ENCODE results near the gene MMP24.

Gene MMP24

DNA sequence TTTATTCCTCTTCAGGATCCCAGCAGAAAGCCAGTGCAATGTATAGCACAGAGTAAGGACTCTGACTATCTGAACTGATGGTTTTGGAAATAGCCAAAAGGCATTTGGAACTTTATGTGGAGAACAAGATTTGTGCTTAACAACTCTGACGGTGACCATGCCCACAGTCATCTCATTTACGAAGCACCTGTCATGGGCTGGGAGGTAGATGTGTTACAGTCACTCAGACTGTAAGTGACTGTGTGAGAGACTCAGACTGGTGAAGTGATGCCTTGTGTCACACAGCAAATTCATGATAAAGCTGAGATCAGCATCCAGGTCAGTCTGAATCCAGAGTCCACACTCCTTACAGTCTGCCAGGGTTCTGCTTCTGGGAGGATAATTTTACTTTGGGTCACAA, 89.6 kb downstream of the MMP24 start:
- H3K4me1 ChIP-seq (ENCODE audit: insufficient read depth, low read length, severe bottlenecking), result no peaks in the 10 kb centered on the region

DNA sequence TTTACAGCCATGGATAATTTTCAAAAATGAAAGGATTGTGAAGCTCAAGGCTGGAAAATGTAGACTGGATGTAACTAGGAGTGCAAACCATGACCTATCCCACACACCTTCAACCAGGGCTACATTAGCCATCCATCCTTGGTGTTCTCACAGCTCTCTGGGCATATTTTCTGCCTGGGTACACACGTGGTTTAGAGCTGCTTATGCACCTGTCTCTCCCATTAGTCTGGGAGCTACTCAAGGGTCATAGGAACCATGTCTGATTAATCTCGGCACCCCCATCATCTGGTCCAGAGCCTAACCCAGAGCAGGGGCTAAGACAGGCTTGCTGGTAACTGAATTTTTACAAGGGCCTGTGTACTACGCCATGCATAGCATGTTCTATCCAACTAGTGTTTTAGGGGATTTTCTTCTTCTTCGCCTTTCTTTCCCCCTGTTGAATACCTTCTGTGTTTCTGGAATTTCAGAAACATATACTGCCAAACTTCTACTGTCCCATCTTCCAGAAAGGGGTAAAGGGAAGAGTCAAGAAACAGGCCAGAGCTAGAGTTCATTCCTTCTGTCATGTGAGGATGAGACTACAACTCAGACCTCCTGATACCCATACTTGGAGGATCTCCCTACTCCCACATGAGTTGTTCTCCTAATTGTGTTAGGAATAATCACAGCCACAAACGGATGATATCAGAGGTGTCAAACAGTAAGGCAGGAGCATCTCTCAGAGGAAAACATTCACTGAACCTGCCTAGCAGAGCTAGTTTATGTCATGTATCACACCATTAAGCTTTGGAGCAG, 91.1 kb downstream of the MMP24 start:
- no peaks in the 10 kb centered on the region for H3K9me2 ChIP-seq (ENCODE audit: low read depth, low read length)
- no peak overlapping the region for H3K9ac ChIP-seq (ENCODE audit: low read length)
- no peaks in the 10 kb centered on the region for H3K9me3 ChIP-seq (ENCODE audit: low read length)
- H3K36me3 ChIP-seq (ENCODE audit: insufficient read depth, low read length), result peaks cover 2% of the 10 kb centered on the region; the same call in 1 of the 2 replicates
- H4K20me1 ChIP-seq (ENCODE audit: insufficient read depth, low read length), result no peaks in the 10 kb centered on the region
- H3K4me2 ChIP-seq (ENCODE audit: low read length), result no peak overlapping the region
- no peaks in the 10 kb centered on the region for H3K4me1 ChIP-seq (ENCODE audit: insufficient read depth, low read length, severe bottlenecking)
- no peak overlapping the region for H2AFZ ChIP-seq (ENCODE audit: low read length)
- H3K27ac ChIP-seq (ENCODE audit: low read depth, low read length, poor library complexity, severe bottlenecking), result no peak overlapping the region
- H3K27me3 ChIP-seq (ENCODE audit: insufficient read depth, low read length), result no peaks in the 10 kb centered on the region
- H3K4me3 ChIP-seq (ENCODE audit: low read depth, low read length, poor library complexity, severe bottlenecking), result no peak overlapping the region
- H3K79me2 ChIP-seq (ENCODE audit: insufficient read depth, low read length), result no peaks in the 10 kb centered on the region
- TF ChIP-seq CTCF (IDR thresholded peaks at IDR 0.05; ENCODE audit: low read length) (no peak), EZH2 (IDR thresholded peaks at IDR 0.05; ENCODE audit: borderline replicate concordance, low read length) (no peak)
- H3F3A ChIP-seq (ENCODE audit: insufficient read depth, low read length), result no peaks in the 10 kb centered on the region

More for the DNA sequence above, 89.6 kb downstream of the MMP24 start:
- Histone ChIP-seq H3K4me2 (ENCODE audit: low read length) (no peak overlapping the region), H3F3A (ENCODE audit: insufficient read depth, low read length) (no peaks in the 10 kb centered on the region), H3K27ac (ENCODE audit: low read depth, low read length, poor library complexity, severe bottlenecking) (no peak overlapping the region), H3K9me2 (ENCODE audit: low read depth, low read length) (no peaks in the 10 kb centered on the region), H3K79me2 (ENCODE audit: insufficient read depth, low read length) (no peaks in the 10 kb centered on the region), H3K4me3 (ENCODE audit: low read depth, low read length, poor library complexity, severe bottlenecking) (no peak overlapping the region), H2AFZ (ENCODE audit: low read length) (no peak overlapping the region), H3K9ac (ENCODE audit: low read length) (no peak overlapping the region), H3K36me3 (ENCODE audit: insufficient read depth, low read length) (peaks cover 6% of the 10 kb centered on the region; the same call in 1 of the 2 replicates), H3K9me3 (ENCODE audit: low read length) (no peaks in the 10 kb centered on the region), H4K20me1 (ENCODE audit: insufficient read depth, low read length) (no peaks in the 10 kb centered on the region), H3K27me3 (ENCODE audit: insufficient read depth, low read length) (no peaks in the 10 kb centered on the region)
- no peak for TF ChIP-seq CTCF (IDR thresholded peaks at IDR 0.05; ENCODE audit: low read length)
- TF ChIP-seq EZH2 (IDR thresholded peaks at IDR 0.05; ENCODE audit: borderline replicate concordance, low read length), result no peak

DNA sequence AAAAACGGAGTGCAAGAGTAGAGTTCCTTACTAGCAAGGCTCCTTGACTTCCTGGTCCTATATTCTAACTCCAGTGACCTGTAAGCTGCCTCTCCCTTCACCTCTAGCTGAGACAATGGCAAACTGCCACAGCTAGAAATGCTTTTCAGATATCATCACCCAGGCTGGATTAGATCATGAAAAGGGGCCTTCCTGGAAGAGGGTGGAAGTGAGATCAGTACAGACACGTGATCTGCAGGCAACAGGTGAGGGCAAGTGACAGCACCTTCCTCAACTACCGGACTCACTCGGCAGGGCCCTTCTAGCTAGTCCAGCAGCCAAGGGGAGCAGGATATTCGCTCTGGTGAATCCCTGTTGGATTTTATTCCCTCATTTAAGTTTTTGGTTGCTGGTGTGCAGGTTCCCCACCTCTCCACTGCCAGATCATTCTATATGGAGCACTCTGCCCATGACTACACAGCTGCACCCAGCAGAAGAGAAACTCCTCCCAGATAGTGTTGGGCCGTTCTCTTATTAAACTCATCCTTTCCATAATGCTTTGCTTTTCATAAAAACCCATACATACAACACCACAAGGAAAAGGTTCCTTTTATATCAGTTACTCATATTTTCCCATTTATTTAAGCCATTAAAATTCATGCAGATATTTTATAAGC, 92.1 kb downstream of the MMP24 start:
- Histone ChIP-seq H3K79me2 (ENCODE audit: insufficient read depth, low read length) (no peaks in the 10 kb centered on the region), H3F3A (ENCODE audit: insufficient read depth, low read length) (no peaks in the 10 kb centered on the region), H3K4me2 (ENCODE audit: low read length) (no peak overlapping the region), H3K9me3 (ENCODE audit: low read length) (no peaks in the 10 kb centered on the region), H3K4me1 (ENCODE audit: insufficient read depth, low read length, severe bottlenecking) (no peaks in the 10 kb centered on the region), H3K27ac (ENCODE audit: low read depth, low read length, poor library complexity, severe bottlenecking) (no peak overlapping the region), H3K4me3 (ENCODE audit: low read depth, low read length, poor library complexity, severe bottlenecking) (no peak overlapping the region), H3K9me2 (ENCODE audit: low read depth, low read length) (no peaks in the 10 kb centered on the region), H3K9ac (ENCODE audit: low read length) (no peak overlapping the region), H4K20me1 (ENCODE audit: insufficient read depth, low read length) (no peaks in the 10 kb centered on the region), H3K27me3 (ENCODE audit: insufficient read depth, low read length) (no peaks in the 10 kb centered on the region), H2AFZ (ENCODE audit: low read length) (no peak overlapping the region), H3K36me3 (ENCODE audit: insufficient read depth, low read length) (no peaks in the 10 kb centered on the region)
- TF ChIP-seq CTCF (IDR thresholded peaks at IDR 0.05; ENCODE audit: low read length) (no peak), EZH2 (IDR thresholded peaks at IDR 0.05; ENCODE audit: borderline replicate concordance, low read length) (no peak)

Measured in OCI-LY1 (cell line).